H9 (cell line): ENCODE results near the gene VANGL2. TPM values are rescaled to one million over a fixed set of nuclear protein-coding genes. Genes with fewer than 3 reads are reported as not detected.

Experiments
- DNase-seq: peaks from one replicate; pipeline ENCODE4 v3.0.0-alpha.2; 2017
- H2AFZ ChIP-seq: one replicate; pipeline ENCODE4 v1.6.1; 2013; ENCODE audit warnings: mild to moderate bottlenecking, low read length, control low read depth, moderate library complexity
- H2AK5ac ChIP-seq: 2 replicates; pipeline ENCODE4 v1.6.1; 2013; ENCODE audit warnings: low read length, control low read depth, mixed read lengths; ENCODE audit not compliant: insufficient read length
- H2BK120ac ChIP-seq: one replicate; pipeline ENCODE4 v1.6.1; 2013; ENCODE audit warnings: low read depth, mild to moderate bottlenecking, low read length, control low read depth, inconsistent platforms; ENCODE audit not compliant: poor library complexity, severe bottlenecking
- H2BK12ac ChIP-seq: 2 replicates; pipeline ENCODE4 v1.6.1; 2013; ENCODE audit warnings: low read length, control low read depth, mixed read lengths, low read depth; ENCODE audit not compliant: insufficient read length
- H2BK15ac ChIP-seq: 2 replicates; pipeline ENCODE4 v1.6.1; 2013; ENCODE audit warnings: low read depth, low read length, control low read depth
- H2BK20ac ChIP-seq: one replicate; pipeline ENCODE4 v1.6.1; 2013; ENCODE audit warnings: low read depth, mild to moderate bottlenecking, low read length, control low read depth, inconsistent platforms; ENCODE audit not compliant: poor library complexity, severe bottlenecking
- H2BK5ac ChIP-seq: 2 replicates; pipeline ENCODE4 v1.6.1; 2013; ENCODE audit warnings: low read length, control low read depth, mixed read lengths; ENCODE audit not compliant: insufficient read length
- H3K14ac ChIP-seq: 2 replicates; pipeline ENCODE4 v1.6.1; 2013; ENCODE audit warnings: low read length, control low read depth; ENCODE audit not compliant: insufficient read depth
- H3K18ac ChIP-seq: 2 replicates; pipeline ENCODE4 v1.6.1; 2013; ENCODE audit warnings: low read depth, mild to moderate bottlenecking, mixed read lengths, low read length, control low read depth; ENCODE audit not compliant: insufficient read length
- H3K23ac ChIP-seq: 2 replicates; pipeline ENCODE4 v1.6.1; 2013; ENCODE audit warnings: low read length, control low read depth, mixed read lengths, low read depth; ENCODE audit not compliant: insufficient read length
- H3K23me2 ChIP-seq: 2 replicates; pipeline ENCODE4 v1.6.1; 2013; ENCODE audit warnings: low read depth, mild to moderate bottlenecking, mixed read lengths, low read length, control low read depth; ENCODE audit not compliant: insufficient read length, poor library complexity, severe bottlenecking
- H3K27ac ChIP-seq: 2 replicates; pipeline ENCODE4 v1.5.1; 2013; ENCODE audit warnings: low read length, control low read depth, mixed read lengths, low read depth; ENCODE audit not compliant: insufficient read length
- H3K27me3 ChIP-seq: 2 replicates; pipeline ENCODE4 v1.6.1; 2013; ENCODE audit warnings: low read length, control low read depth, inconsistent platforms; ENCODE audit not compliant: insufficient read depth
- H3K4ac ChIP-seq: 2 replicates; pipeline ENCODE4 v1.6.1; 2013; ENCODE audit warnings: low read depth, mild to moderate bottlenecking, control low read depth, inconsistent platforms, low read length, moderate library complexity
- H3K4me1 ChIP-seq: 2 replicates; pipeline ENCODE4 v1.6.1; 2013; ENCODE audit warnings: low read length, control low read depth, inconsistent platforms; ENCODE audit not compliant: insufficient read depth
- H3K4me2 ChIP-seq: 2 replicates; pipeline ENCODE4 v1.6.1; 2013; ENCODE audit warnings: low read length, control low read depth, mixed read lengths; ENCODE audit not compliant: insufficient read length, insufficient read depth
- H3K56ac ChIP-seq: 2 replicates; pipeline ENCODE4 v1.6.1; 2013; ENCODE audit warnings: low read depth, mild to moderate bottlenecking, mixed read lengths, low read length, control low read depth; ENCODE audit not compliant: insufficient read length
- H3K79me1 ChIP-seq: 2 replicates; pipeline ENCODE4 v1.6.1; 2013; ENCODE audit warnings: low read depth, mild to moderate bottlenecking, moderate library complexity, low read length, control low read depth, inconsistent platforms; ENCODE audit not compliant: insufficient read depth, poor library complexity, severe bottlenecking
- H3K79me2 ChIP-seq: 2 replicates; pipeline ENCODE4 v1.6.1; 2013; ENCODE audit warnings: low read length, control low read depth, inconsistent platforms; ENCODE audit not compliant: insufficient read depth
- H3K9ac ChIP-seq: 2 replicates; pipeline ENCODE4 v1.6.1; 2013; ENCODE audit warnings: low read length, control low read depth, mixed read lengths; ENCODE audit not compliant: insufficient read length; ENCODE audit errors: extremely low read depth
- H3K9me3 ChIP-seq: one replicate; pipeline ENCODE4 v1.6.1; 2013; ENCODE audit warnings: low read depth, low read length, inconsistent platforms; ENCODE audit not compliant: control insufficient read depth
- H3T11ph ChIP-seq: one replicate; pipeline ENCODE4 v1.6.1; 2013; ENCODE audit warnings: mild to moderate bottlenecking, low read length, control low read depth, inconsistent platforms
- H4K20me1 ChIP-seq: one replicate; pipeline ENCODE4 v1.6.1; 2013; ENCODE audit not compliant: control insufficient read depth, insufficient read length, insufficient read depth
- H4K5ac ChIP-seq: 2 replicates; pipeline ENCODE4 v1.6.1; 2013; ENCODE audit warnings: low read depth, mild to moderate bottlenecking, mixed read lengths, low read length, control low read depth; ENCODE audit not compliant: insufficient read length
- H4K8ac ChIP-seq: replicated peaks from 2 replicates; pipeline ENCODE4 v1.6.1; 2013; ENCODE audit warnings: low read length, control low read depth, mixed read lengths, low read depth; ENCODE audit not compliant: insufficient read length
- H4K91ac ChIP-seq: 2 replicates; pipeline ENCODE4 v1.6.1; 2013; ENCODE audit warnings: low read depth, mild to moderate bottlenecking, moderate library complexity, mixed read lengths, low read length, control low read depth; ENCODE audit not compliant: insufficient read length
- H3K27ac Mint-ChIP-seq, 3 experiments: 2 replicates in 2 of 3; 3 replicates in 1 of 3; pipeline ENCODE4 v1.8.0; 2020 to 2021; ENCODE audit warnings: mixed read lengths in 3 of 3, mild to moderate bottlenecking in 1 of 3, moderate library complexity in 1 of 3
- H3K27me3 Mint-ChIP-seq: 2 replicates; pipeline ENCODE4 v1.8.0; 2021; ENCODE audit warnings: low read depth, mild to moderate bottlenecking, moderate library complexity, mixed read lengths
- H3K36me3 Mint-ChIP-seq, 3 experiments: 2 replicates in 2 of 3; 3 replicates in 1 of 3; pipeline ENCODE4 v1.8.0; 2020 to 2021; ENCODE audit warnings: low read depth in 3 of 3, mixed read lengths in 3 of 3; ENCODE audit not compliant: insufficient read depth in 1 of 3
- H3K4me1 Mint-ChIP-seq, 2 experiments: 2 replicates each; pipeline ENCODE4 v1.8.0; 2020; ENCODE audit warnings: mixed read lengths in 2 of 2
- H3K4me3 Mint-ChIP-seq, 2 experiments: 2 replicates in 1 of 2; 3 replicates in 1 of 2; pipeline ENCODE4 v1.8.0; 2020 to 2021; ENCODE audit warnings: mild to moderate bottlenecking in 2 of 2, mixed read lengths in 2 of 2, moderate library complexity in 1 of 2
- H3K9me3 Mint-ChIP-seq, 2 experiments: 2 replicates in 1 of 2; 3 replicates in 1 of 2; pipeline ENCODE4 v1.8.0; 2020; ENCODE audit warnings: mild to moderate bottlenecking in 2 of 2, mixed read lengths in 2 of 2, moderate library complexity in 1 of 2
- CTCF ChIP-seq: fragments of 200-600 bp; sonication (generic); conservative IDR thresholded peaks from 3 replicates; pipeline ENCODE4 v1.8.0; 2021; ENCODE audit warnings: antibody characterized with exemption, mild to moderate bottlenecking
- WGBS: extraction: QIAGEN DNeasy Blood & Tissue Kit; methylation state at CpG from one replicate; pipeline ENCODE4 v1.1.7; 2013; ENCODE audit warnings: missing lambda C conversion rate, low lambda C conversion rate, mixed read lengths; ENCODE audit not compliant: insufficient read length; ENCODE audit errors: extremely low coverage; 5-methylcytosine and 5-hydroxymethylcytosine counted together
- total RNA-seq: library from RNA; stranded (reverse); gene quantifications from 2 replicates; pipeline ENCODE4 v1.2.1, GENCODE V29; 2021

VANGL2 gene
- total RNA-seq, 1 experiment from 2014 or later, result 58.5 TPM

GRCh38 chr1:160398823-160399222 lies 1.5 kb upstream of the VANGL2 start:
- Histone ChIP-seq H2AK5ac (no peak overlapping the region), H3K4me2 (peak overlapping the region; percentile 74), H3K14ac (no peak overlapping the region), H3T11ph (no peak overlapping the region), H3K18ac (no peak overlapping the region), H2BK120ac (no peak overlapping the region), H2BK20ac (no peak overlapping the region), H3K4ac (no peak overlapping the region), H3K9me3 (no peaks in the 10 kb centered on the region), H2AFZ (no peak overlapping the region), H2BK12ac (no peak overlapping the region), H3K4me1 (peaks cover 23% of the 10 kb centered on the region; the same call in 1 of the 2 replicates), H4K20me1 (no peaks in the 10 kb centered on the region), H3K23me2 (peaks cover 17% of the 10 kb centered on the region), H2BK15ac (no peak overlapping the region), H3K56ac (no peak overlapping the region), H3K23ac (no peak overlapping the region), H4K8ac (no peak overlapping the region), H3K79me2 (peaks cover 15% of the 10 kb centered on the region; the same call in 1 of the 2 replicates), H4K91ac (no peak overlapping the region), H3K27me3 (no peaks in the 10 kb centered on the region), H2BK5ac (no peak overlapping the region), H3K79me1 (no peaks in the 10 kb centered on the region), H4K5ac (no peak overlapping the region), H3K27ac (no peak overlapping the region), H3K9ac (no peak overlapping the region)
- H3K4me3 Mint-ChIP-seq, result peak overlapping the region; percentile 60 to 78; a peak in 4 of 5 replicates
- no peak for TF ChIP-seq CTCF
- H3K27ac Mint-ChIP-seq, result peak overlapping the region in 2 of 3 experiments; percentile 11 to 97; a peak in 2 of 7 replicates
- DNase-seq, result no peak
- H3K4me1 Mint-ChIP-seq, result peaks cover 44 to 45% of the 10 kb centered on the region in 2 experiments
- H3K27me3 Mint-ChIP-seq, result no peaks in the 10 kb centered on the region; the same call in 1 of the 2 replicates
- WGBS, result no CpG with 5 or more reads among the region's 4 CpGs
- H3K36me3 Mint-ChIP-seq, result peaks cover 0 to 3% (median 0%) of the 10 kb centered on the region in 3 experiments; a peak in 1 of 7 replicates
- no peaks in the 10 kb centered on the region for H3K9me3 Mint-ChIP-seq
